ENCODE results near the gene ANP32A. TPM values are rescaled to one million over a fixed set of nuclear protein-coding genes. Genes with fewer than 3 reads are reported as not detected.

ANP32A gene
- total RNA-seq, 1 experiment from 2014 or later: 220 TPM

- Histone ChIP-seq H3K79me2 (ENCODE audit: insufficient read depth, low read length) (peaks cover 100% of the 10 kb centered on the region), H3K36me3 (ENCODE audit: control insufficient read depth in 1 of 2, insufficient read depth in 2 of 2, low read length in 2 of 2) (0 out of 4 replicates have a peak, but pooled peaks cover 0 to 3% of the 10 kb centered on the region in 2 experiments), H3K27ac (ENCODE audit: low read depth, low read length) (no peak overlapping the region), H3K4me3 (replicated peaks in 1 of 2; ENCODE audit: low read depth in 1 of 2, low read length in 2 of 2) (no peak overlapping the region), H4K20me1 (ENCODE audit: insufficient read depth) (peaks cover 11% of the 10 kb centered on the region; the same call in 1 of the 2 replicates), H3K4me2 (ENCODE audit: low read length) (peak overlapping the region; percentile 96; the same call in 1 of the 2 replicates), H3K9ac (ENCODE audit: low read length) (no peak overlapping the region), H3K27me3 (ENCODE audit: insufficient read depth, low read length) (no peaks in the 10 kb centered on the region), H3K9me2 (ENCODE audit: insufficient read depth) (no peaks in the 10 kb centered on the region), H3K4me1 (ENCODE audit: control insufficient read depth in 1 of 2, insufficient read depth in 2 of 2, low read length in 2 of 2) (peaks cover 19 to 37% of the 10 kb centered on the region in 2 experiments), H2AFZ (ENCODE audit: low read depth, low read length, poor library complexity, severe bottlenecking) (no peak overlapping the region), H3K9me3 (ENCODE audit: control insufficient read depth in 1 of 2, insufficient read depth in 1 of 2, low read depth in 1 of 2, low read length in 2 of 2) (no peaks in the 10 kb centered on the region)
- no peak for DNase-seq (ENCODE audit: low read depth, low spot score)
- ATAC-seq: no peak
- CTCF ChIA-PET: no interaction called here
- no peak for TF ChIP-seq MAX (IDR thresholded peaks at IDR 0.05)
- no peak for TF ChIP-seq CBX3 (IDR thresholded peaks at IDR 0.05; ENCODE audit: low read depth)
- TF ChIP-seq ELF1 (IDR thresholded peaks at IDR 0.05; ENCODE audit: borderline replicate concordance, low read depth): no peak
- TF ChIP-seq ZNF274 (IDR thresholded peaks at IDR 0.05; ENCODE audit: low read depth, low read length): no peak
- no peak for TF ChIP-seq CEBPB (IDR thresholded peaks at IDR 0.05; ENCODE audit: low read depth)
- TF ChIP-seq ZFX (IDR thresholded peaks at IDR 0.05): no peak
- no peak for TF ChIP-seq TCF7L2 (IDR thresholded peaks at IDR 0.05; ENCODE audit: borderline replicate concordance, extremely low read depth, insufficient read depth, insufficient read length)
- TF ChIP-seq SIN3A (IDR thresholded peaks at IDR 0.05; ENCODE audit: low read depth): no peak
- no peak for TF ChIP-seq POLR2AphosphoS5 (IDR thresholded peaks at IDR 0.05; ENCODE audit: low read depth, low read length)
- TF ChIP-seq CTCF (IDR thresholded peaks at IDR 0.05 in 2 of 3, conservative IDR thresholded peaks at IDR 0.05 in 1 of 3; ENCODE audit: borderline replicate concordance in 1 of 3, insufficient read depth in 1 of 3, low read depth in 2 of 3, low read length in 2 of 3): no peak
- no peak for TF ChIP-seq POLR2A (IDR thresholded peaks at IDR 0.05; ENCODE audit: borderline replicate concordance, extremely low read depth, insufficient read depth, insufficient read length)
- no peak for TF ChIP-seq JUND (IDR thresholded peaks at IDR 0.05)
- BruUV-seq (replicated peaks): no TSS peak
- POLR2A ChIA-PET: no interaction called here
- intact Hi-C loops (cut with micrococcal nuclease): no loop called here
- RAD21 ChIA-PET (ENCODE audit: low non-redundant PET in 1 of 2, low total read pairs in 2 of 2, uncharacterized antibody in 2 of 2, unreplicated experiment in 2 of 2): no interaction called here
These were observed 5.1 kb downstream of the ANP32A start for GRCh38 chr15:68815598-68815997.
